SJSA1 (cell line): ENCODE results near the gene SLC22A12. TPM values are rescaled to one million over a fixed set of nuclear protein-coding genes. Genes with fewer than 3 reads are reported as not detected.
"Not testable (repeated sequence)": the region's sequence is repeated elsewhere in the genome, so short reads cannot be mapped to it uniquely, and the experiment has no call there.

Experiments used
- DNase-seq, 2 experiments: peaks; one replicate each; pipeline ENCODE4 v3.0.0-alpha.2; 2015 to 2020; ENCODE audit warnings: low spot score in 2 of 2, low read depth in 1 of 2
- H3K27ac ChIP-seq: fragments of 250-450 bp; sonication (Bioruptor Pico); 2 replicates; pipeline ENCODE4 v1.5.1; 2020; ENCODE audit warnings: mild to moderate bottlenecking, moderate library complexity
- H3K27me3 ChIP-seq: fragments of 250-450 bp; sonication (Bioruptor Pico); replicated peaks from 2 replicates; pipeline ENCODE4 v1.5.1; 2020; ENCODE audit warnings: mild to moderate bottlenecking, moderate library complexity
- H3K36me3 ChIP-seq: fragments of 250-450 bp; sonication (Bioruptor Pico); 2 replicates; pipeline ENCODE4 v1.5.1; 2020; ENCODE audit warnings: mild to moderate bottlenecking
- H3K4me1 ChIP-seq: fragments of 250-450 bp; sonication (Bioruptor Pico); replicated peaks from 2 replicates; pipeline ENCODE4 v1.6.1; 2021; ENCODE audit warnings: mild to moderate bottlenecking
- H3K4me3 ChIP-seq: fragments of 250-450 bp; sonication (Bioruptor Pico); 2 replicates; pipeline ENCODE4 v1.5.1; 2020; ENCODE audit warnings: mild to moderate bottlenecking
- H3K9me3 ChIP-seq: fragments of 250-450 bp; sonication (Bioruptor Pico); replicated peaks from 2 replicates; pipeline ENCODE4 v1.5.1; 2020; ENCODE audit warnings: mild to moderate bottlenecking
- total RNA-seq: library from RNA; depleted of rRNA; stranded (reverse); fragments of >200 nt; shearing (Covaris generic); gene quantifications from 2 replicates; pipeline ENCODE4 v1.2.3, GENCODE V29; 2014

SLC22A12 gene
- total RNA-seq, 1 experiment from 2014 or later, result not detected

DNA sequence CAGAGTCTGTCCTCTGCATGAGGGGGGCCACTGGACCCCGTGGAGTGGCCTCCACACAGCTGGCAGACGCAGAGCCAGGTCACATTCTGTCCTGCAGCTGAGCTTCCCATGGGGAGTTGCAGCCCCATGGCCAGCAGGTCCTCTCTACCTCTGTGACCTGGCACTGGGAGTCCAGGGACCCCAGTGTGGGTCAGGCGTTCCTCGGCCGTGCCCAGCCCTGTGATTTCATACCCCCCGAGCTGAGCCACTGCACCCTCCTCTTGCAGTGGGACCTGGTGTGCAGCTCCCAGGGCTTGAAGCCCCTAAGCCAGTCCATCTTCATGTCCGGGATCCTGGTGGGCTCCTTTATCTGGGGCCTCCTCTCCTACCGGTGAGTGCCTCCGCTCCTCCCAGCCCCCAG is 32.2 kb upstream of the SLC22A12 start:
- Histone ChIP-seq H3K36me3 (no peaks in the 10 kb centered on the region), H3K4me1 (peaks cover 4% of the 10 kb centered on the region; the same call in 1 of the 2 replicates), H3K4me3 (no peak overlapping the region), H3K27me3 (peaks cover 4% of the 10 kb centered on the region; the same call in 1 of the 2 replicates), H3K27ac (no peak overlapping the region), H3K9me3 (no peaks in the 10 kb centered on the region)
- no peak for DNase-seq

DNA sequence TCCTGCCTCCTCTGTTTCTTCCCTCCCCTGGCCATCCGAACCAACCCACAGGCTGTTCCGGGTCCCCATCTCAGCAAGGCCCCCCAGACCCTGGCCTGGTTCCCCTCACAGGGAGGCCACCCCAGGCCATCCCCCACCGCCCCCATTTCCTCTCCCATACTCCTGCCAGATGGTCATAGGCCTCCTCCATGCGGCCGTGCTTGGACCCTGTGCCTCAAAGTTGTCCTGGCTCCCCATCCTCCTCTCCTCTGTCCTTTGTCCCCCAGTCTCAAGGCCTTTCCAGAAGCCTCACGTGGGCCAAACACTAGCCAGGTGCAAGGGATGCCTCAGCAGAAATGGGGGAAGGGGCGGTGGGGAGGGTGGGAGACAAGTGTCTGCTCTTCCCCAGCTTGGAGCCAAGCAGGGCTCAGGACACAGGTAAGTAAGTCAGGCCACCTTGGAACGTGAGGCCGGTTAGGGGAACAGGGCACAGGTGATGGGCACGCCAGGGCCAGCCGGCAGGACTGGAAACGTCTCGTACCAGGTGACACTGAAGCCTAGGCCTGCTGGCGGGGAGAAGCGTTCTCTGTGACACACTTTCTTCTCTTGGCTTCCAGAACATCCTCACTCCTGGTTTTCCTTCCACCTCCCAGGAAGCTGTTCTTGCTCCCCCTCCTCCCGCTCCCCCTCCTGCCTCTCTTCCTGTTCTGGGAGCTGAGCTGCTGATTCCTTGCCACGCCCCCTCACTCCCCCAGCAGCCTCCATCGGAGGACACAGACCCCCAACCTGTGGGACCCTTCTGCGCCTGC is 31.5 kb upstream of the SLC22A12 start:
- Histone ChIP-seq H3K9me3 (no peaks in the 10 kb centered on the region), H3K4me1 (peaks cover 4% of the 10 kb centered on the region; the same call in 1 of the 2 replicates), H3K36me3 (no peaks in the 10 kb centered on the region), H3K27ac (no peak overlapping the region), H3K4me3 (no peak overlapping the region), H3K27me3 (peaks cover 4% of the 10 kb centered on the region; the same call in 1 of the 2 replicates)
- DNase-seq, result no peak

GRCh38 chr11:64560139-64560771 is 30.8 kb upstream of the SLC22A12 start:
- no peak overlapping the region for H3K27ac ChIP-seq
- H3K9me3 ChIP-seq, result no peaks in the 10 kb centered on the region
- peaks cover 4% of the 10 kb centered on the region; the same call in 1 of the 2 replicates for H3K27me3 ChIP-seq
- no peak overlapping the region for H3K4me3 ChIP-seq
- no peaks in the 10 kb centered on the region for H3K36me3 ChIP-seq
- H3K4me1 ChIP-seq, result peaks cover 4% of the 10 kb centered on the region; the same call in 1 of the 2 replicates
- DNase-seq, result no peak

DNA sequence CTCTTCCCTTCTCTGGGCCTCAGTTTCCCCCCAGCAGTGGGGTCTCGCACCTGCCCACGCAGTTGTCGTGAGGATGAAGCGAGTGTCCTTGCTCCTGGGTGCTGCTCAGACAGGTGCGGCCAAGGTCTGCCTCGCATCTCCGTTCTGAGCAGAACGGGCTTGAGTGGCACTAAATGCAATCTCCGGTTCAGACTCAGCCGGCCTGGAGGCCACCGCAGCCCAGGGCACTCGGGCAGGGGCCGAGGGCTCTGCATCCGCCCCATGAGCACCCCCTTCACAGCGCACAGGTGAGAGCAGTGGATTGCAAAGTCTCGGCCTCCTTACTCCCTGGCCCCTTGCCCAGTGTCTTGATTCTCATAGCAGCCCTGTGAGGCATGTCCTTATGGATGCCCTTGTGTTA is 30.1 kb upstream of the SLC22A12 start:
- Histone ChIP-seq H3K27ac (no peak overlapping the region), H3K27me3 (peaks cover 4% of the 10 kb centered on the region; the same call in 1 of the 2 replicates), H3K4me1 (no peaks in the 10 kb centered on the region), H3K36me3 (no peaks in the 10 kb centered on the region), H3K9me3 (no peaks in the 10 kb centered on the region), H3K4me3 (no peak overlapping the region)
- no peak for DNase-seq

DNA sequence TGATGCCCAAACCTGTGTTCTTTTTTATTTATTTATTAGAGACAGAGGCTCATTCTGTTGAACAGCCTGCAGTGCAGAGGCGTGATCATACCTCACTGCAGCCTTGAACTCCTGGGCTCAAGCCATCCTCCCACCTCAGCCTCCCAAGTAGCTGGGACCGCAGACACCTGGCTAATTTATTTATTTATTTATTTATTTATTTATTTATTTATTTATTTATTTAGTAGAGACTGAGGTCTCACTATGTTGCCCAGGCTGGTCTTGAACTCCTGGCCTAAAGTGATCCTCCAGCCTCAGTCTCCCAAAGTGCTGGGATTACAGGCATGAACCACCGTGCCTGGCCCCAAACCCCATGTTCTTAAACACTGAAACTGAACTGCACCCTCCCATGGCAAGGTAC is 29.6 kb upstream of the SLC22A12 start:
- not testable (repeated sequence) for H3K4me1 ChIP-seq, DNase-seq, H3K27ac ChIP-seq, H3K36me3 ChIP-seq, H3K27me3 ChIP-seq, H3K9me3 ChIP-seq, H3K4me3 ChIP-seq

DNA sequence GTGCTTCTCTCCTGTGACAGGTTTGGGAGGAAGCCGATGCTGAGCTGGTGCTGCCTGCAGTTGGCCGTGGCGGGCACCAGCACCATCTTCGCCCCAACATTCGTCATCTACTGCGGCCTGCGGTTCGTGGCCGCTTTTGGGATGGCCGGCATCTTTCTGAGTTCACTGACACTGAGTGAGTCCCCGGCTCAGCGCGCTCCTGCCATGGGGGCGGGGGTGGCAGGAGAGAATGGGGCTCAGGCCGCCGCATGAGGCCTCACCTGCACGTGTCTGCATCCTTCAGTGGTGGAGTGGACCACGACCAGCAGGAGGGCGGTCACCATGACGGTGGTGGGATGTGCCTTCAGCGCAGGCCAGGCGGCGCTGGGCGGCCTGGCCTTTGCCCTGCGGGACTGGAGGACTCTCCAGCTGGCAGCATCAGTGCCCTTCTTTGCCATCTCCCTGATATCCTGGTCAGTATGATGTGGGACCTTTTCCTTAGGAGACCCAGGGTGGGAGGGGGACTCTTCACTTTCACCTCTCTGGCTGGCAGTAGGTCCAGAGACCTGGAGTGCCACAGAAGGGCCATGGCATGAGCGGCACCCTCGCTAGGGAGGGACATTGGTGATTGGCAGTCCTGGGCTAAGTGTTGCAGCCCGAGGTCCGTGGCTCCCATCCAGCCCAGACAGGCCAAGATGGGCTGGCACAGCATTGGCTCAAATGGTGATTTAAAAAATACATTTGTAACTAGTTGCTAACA is 28.9 kb upstream of the SLC22A12 start:
- Histone ChIP-seq H3K27me3 (peaks cover 4% of the 10 kb centered on the region; the same call in 1 of the 2 replicates), H3K36me3 (no peaks in the 10 kb centered on the region), H3K4me1 (no peaks in the 10 kb centered on the region), H3K4me3 (no peak overlapping the region), H3K9me3 (no peaks in the 10 kb centered on the region), H3K27ac (no peak overlapping the region)
- DNase-seq, result no peak

DNA sequence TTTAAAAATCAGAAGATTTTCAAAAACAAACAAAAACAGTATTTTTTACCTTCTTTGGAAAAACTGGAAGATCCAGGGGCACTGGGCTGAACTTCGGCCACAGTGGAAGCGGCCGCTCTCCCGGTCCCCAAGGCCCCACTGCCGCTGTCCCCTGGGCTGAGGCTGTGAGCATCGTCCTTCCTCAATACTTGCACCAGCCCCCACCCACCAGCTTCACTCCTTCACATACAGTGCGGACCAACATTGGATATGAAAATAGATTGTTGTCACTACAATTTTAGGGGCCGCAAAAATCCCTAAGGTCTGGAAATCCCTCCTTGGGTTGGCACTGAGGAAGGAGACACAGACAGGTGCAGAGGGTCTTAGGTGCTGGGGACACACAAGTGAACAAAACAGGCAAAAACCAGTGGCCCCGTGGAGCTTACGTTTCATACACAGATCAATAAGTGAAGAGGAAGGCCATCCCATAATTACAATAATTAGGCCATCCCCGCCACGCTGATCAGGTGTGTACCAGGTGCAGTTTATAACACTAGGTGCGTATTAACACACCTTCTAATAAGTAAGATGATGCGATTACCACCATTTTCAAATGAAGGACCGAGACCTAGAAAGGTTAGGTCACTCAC is 28.2 kb upstream of the SLC22A12 start:
- Histone ChIP-seq H3K4me3 (no peak overlapping the region), H3K27ac (no peak overlapping the region), H3K36me3 (no peaks in the 10 kb centered on the region), H3K4me1 (no peaks in the 10 kb centered on the region), H3K9me3 (no peaks in the 10 kb centered on the region), H3K27me3 (peaks cover 4% of the 10 kb centered on the region; the same call in 1 of the 2 replicates)
- DNase-seq, result no peak

- no peak overlapping the region for H3K27ac ChIP-seq
- no peaks in the 10 kb centered on the region for H3K4me1 ChIP-seq
- no peak for DNase-seq
- no peaks in the 10 kb centered on the region for H3K36me3 ChIP-seq
- H3K9me3 ChIP-seq, result no peaks in the 10 kb centered on the region
- H3K27me3 ChIP-seq, result peaks cover 4% of the 10 kb centered on the region; the same call in 1 of the 2 replicates
- H3K4me3 ChIP-seq, result no peak overlapping the region
Measured at GRCh38 chr11:64563966-64564365, 27.1 kb upstream of the SLC22A12 start.

DNA sequence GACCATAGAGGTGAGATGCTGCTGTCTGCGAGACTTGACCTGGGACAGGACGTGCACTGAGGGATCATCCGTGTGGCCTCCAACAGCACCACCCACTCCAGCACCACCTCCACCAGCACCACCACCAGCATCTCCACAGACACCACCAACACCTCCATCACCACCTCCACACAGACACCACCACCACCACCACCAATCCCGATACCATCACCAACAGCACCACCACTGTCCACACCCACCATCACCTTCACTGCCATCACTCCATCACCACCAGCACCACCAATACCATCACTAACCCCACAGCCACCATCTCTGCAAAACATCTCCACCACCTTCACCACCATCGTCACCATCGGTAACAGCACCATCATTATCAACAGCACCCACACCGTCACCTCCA is 26.6 kb upstream of the SLC22A12 start:
- no peak for DNase-seq
- peaks cover 4% of the 10 kb centered on the region; the same call in 1 of the 2 replicates for H3K27me3 ChIP-seq
- no peaks in the 10 kb centered on the region for H3K9me3 ChIP-seq
- H3K27ac ChIP-seq, result no peak overlapping the region
- H3K4me3 ChIP-seq, result no peak overlapping the region
- no peaks in the 10 kb centered on the region for H3K36me3 ChIP-seq
- H3K4me1 ChIP-seq, result no peaks in the 10 kb centered on the region

DNA sequence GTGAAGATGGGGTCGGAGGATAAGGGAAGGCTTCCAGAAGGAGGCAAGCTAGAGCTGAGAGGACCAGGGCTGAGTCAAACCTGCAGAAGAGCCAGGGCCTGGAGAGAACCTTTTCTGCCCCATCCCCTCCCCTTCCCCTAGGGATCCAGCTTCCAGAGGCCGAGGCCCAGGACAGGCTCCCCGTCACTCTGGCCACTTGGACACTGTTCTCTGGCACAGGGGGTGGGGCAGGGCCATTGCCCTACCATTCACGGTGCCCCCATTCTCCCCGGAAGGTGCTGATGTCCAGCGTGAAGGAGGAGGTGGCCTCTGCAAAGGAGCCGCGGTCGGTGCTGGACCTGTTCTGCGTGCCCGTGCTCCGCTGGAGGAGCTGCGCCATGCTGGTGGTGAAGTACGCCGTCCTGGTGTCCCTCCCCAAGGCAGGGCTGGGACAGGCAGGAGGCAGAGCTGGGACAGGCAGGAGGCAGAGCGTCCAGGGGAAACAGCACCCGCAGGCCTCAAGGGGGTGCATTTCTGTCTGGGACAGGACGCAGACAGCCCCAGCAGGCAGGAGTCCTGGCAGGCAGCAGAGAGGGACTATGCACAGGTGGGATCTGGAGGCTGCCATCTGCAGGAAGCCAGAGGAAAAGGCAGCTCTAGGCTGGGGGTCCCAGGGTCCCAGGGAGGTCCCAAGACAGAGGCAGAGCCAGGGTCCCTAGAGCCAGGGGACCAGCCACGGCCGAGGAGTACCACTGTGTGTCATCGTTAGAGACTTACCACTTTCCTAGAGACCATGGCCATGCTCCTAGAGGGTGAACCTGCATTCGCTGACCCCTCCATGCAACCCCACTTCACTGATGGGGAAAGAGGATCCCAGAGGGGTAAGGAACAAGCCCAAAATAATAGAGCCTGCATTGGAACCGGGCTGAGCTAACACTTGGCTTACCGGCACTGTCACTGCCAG is 25.8 kb upstream of the SLC22A12 start:
- Histone ChIP-seq H3K27me3 (no peaks in the 10 kb centered on the region; the same call in 1 of the 2 replicates), H3K36me3 (no peaks in the 10 kb centered on the region), H3K9me3 (no peaks in the 10 kb centered on the region), H3K27ac (no peak overlapping the region), H3K4me3 (no peak overlapping the region), H3K4me1 (no peaks in the 10 kb centered on the region)
- no peak for DNase-seq

GRCh38 chr11:64566042-64566914 is 24.7 kb upstream of the SLC22A12 start:
- H3K9me3 ChIP-seq, result no peaks in the 10 kb centered on the region
- no peaks in the 10 kb centered on the region for H3K4me1 ChIP-seq
- H3K27ac ChIP-seq, result no peak overlapping the region
- H3K4me3 ChIP-seq, result no peak overlapping the region
- no peaks in the 10 kb centered on the region for H3K36me3 ChIP-seq
- peak in 1 of 2 experiments; percentile 35 for DNase-seq
- H3K27me3 ChIP-seq, result peaks cover under 1% of the 10 kb centered on the region; the same call in 1 of the 2 replicates
